HepG2 (cell line): ENCODE data around the gene ADGRE3. TPM values are rescaled to one million over a fixed set of nuclear protein-coding genes. Genes with fewer than 3 reads are reported as not detected.

ENCODE experiments used
- CENPX ChIP-seq: sonication (generic); formaldehyde crosslinking; IDR thresholded peaks from 2 replicates; pipeline ENCODE4 v1.9.0; 2021; ENCODE audit warnings: mild to moderate bottlenecking, missing genetic modification reagents, moderate library complexity
- HDAC1 ChIP-seq: sonication (generic); formaldehyde crosslinking; IDR thresholded peaks from 2 replicates; pipeline ENCODE4 v1.5.1; 2020; ENCODE audit warnings: mild to moderate bottlenecking, missing genetic modification reagents
- ISX ChIP-seq: sonication (generic); formaldehyde crosslinking; conservative IDR thresholded peaks from 2 replicates; pipeline ENCODE4 v1.5.0; 2020; ENCODE audit warnings: missing genetic modification reagents
- MAX ChIP-seq: IDR thresholded peaks from 2 replicates; pipeline ENCODE4 v1.6.1; 2012; ENCODE audit warnings: inconsistent platforms
- MEIS1 ChIP-seq: sonication (generic); formaldehyde crosslinking; IDR thresholded peaks from 2 replicates; pipeline ENCODE4 v1.9.0; 2021; ENCODE audit warnings: mild to moderate bottlenecking, missing genetic modification reagents, moderate library complexity, borderline replicate concordance
- POLR2A ChIP-seq, 2 experiments: IDR thresholded peaks; 2 replicates each; pipeline ENCODE4 v1.6.1; 2011; ENCODE audit warnings: low read depth in 2 of 2, low read length in 2 of 2, mild to moderate bottlenecking in 1 of 2, moderate library complexity in 1 of 2; ENCODE audit not compliant: insufficient read depth in 1 of 2
- RAD21 ChIP-seq: fragments of 450-650 bp; formaldehyde crosslinking; IDR thresholded peaks from 2 replicates; pipeline ENCODE4 v1.5.0; 2020; ENCODE audit warnings: mild to moderate bottlenecking
- RARA ChIP-seq: IDR thresholded peaks from 2 replicates; pipeline ENCODE4 v1.6.1; 2016; ENCODE audit warnings: missing genetic modification reagents, missing compliant biosample characterization
- RXRA ChIP-seq: sonication (generic); formaldehyde crosslinking; IDR thresholded peaks from 2 replicates; pipeline ENCODE4 v1.5.1; 2020; ENCODE audit warnings: missing genetic modification reagents
- SIN3A ChIP-seq: IDR thresholded peaks from 2 replicates; pipeline ENCODE4 v1.6.1; 2011; ENCODE audit warnings: low read depth, mild to moderate bottlenecking, control low read depth, low read length, borderline replicate concordance
- THAP11 ChIP-seq: IDR thresholded peaks from 2 replicates; pipeline ENCODE4 v1.6.1; 2016; ENCODE audit warnings: missing biosample characterization, missing genetic modification reagents
- ZNF143 ChIP-seq: sonication (generic); formaldehyde crosslinking; IDR thresholded peaks from 2 replicates; pipeline ENCODE4 v1.4.0; 2020; ENCODE audit warnings: missing genetic modification reagents
- ZNF33B ChIP-seq: sonication (generic); formaldehyde crosslinking; IDR thresholded peaks from 2 replicates; pipeline ENCODE4 v1.5.1; 2020; ENCODE audit warnings: mild to moderate bottlenecking, missing genetic modification reagents
- ZNF574 ChIP-seq: sonication (generic); formaldehyde crosslinking; IDR thresholded peaks from 2 replicates; pipeline ENCODE4 v1.4.0; 2020; ENCODE audit warnings: missing genetic modification reagents
- polyA plus RNA-seq, 8 experiments: library from polyadenylated mRNA; depleted of rRNA in 3 of 8; stranded (reverse) in 7 of 8; unstranded in 1 of 8; fragments of >200 nt; fragmentation: Illumina TruSeq in 4 of 8; extraction: Trizol in 4 of 8; gene quantifications; 2 replicates each; pipeline versions ENCODE4 v1.2.1 to v1.2.3, GENCODE V29; 2011 to 2016; ENCODE audit warnings: low read depth in 4 of 8, missing spikeins in 1 of 8, mixed read lengths in 1 of 8; ENCODE audit not compliant: insufficient read depth in 1 of 8
- total RNA-seq, 5 experiments: library from RNA; depleted of rRNA; stranded (reverse); fragments of >200 nt; fragmentation: Illumina TruSeq; extraction: Trizol; gene quantifications; 2 replicates each; pipeline ENCODE4 v1.2.3, GENCODE V29; 2016; ENCODE audit warnings: low read depth in 1 of 5
- TF ChIP-seq, protein P1 (sequence below): sonication (generic); formaldehyde crosslinking; IDR thresholded peaks from 2 replicates; pipeline ENCODE4 v1.5.0; 2020; ENCODE audit warnings: mild to moderate bottlenecking, missing genetic modification reagents
- TF ChIP-seq, protein P2 (sequence below): sonication (generic); formaldehyde crosslinking; conservative IDR thresholded peaks from 2 replicates; pipeline ENCODE4 v1.8.0; 2022; ENCODE audit warnings: missing genetic modification reagents
- TF ChIP-seq, protein P3 (sequence below): sonication (generic); formaldehyde crosslinking; IDR thresholded peaks from 2 replicates; pipeline ENCODE4 v1.5.1; 2020; ENCODE audit warnings: mild to moderate bottlenecking, missing genetic modification reagents, moderate library complexity

The ADGRE3 gene
- total and polyA plus RNA-seq, 2 of the 13 experiments (the other 11 are each of a cell fraction or from before 2014, with no cell fraction given) = not detected

GRCh38 chr19:14689598-14690503 is 15.2 kb upstream of the ADGRE3 start, which contains the start of gene ZNF333 (continued):
- TF ChIP-seq, protein P1, sequence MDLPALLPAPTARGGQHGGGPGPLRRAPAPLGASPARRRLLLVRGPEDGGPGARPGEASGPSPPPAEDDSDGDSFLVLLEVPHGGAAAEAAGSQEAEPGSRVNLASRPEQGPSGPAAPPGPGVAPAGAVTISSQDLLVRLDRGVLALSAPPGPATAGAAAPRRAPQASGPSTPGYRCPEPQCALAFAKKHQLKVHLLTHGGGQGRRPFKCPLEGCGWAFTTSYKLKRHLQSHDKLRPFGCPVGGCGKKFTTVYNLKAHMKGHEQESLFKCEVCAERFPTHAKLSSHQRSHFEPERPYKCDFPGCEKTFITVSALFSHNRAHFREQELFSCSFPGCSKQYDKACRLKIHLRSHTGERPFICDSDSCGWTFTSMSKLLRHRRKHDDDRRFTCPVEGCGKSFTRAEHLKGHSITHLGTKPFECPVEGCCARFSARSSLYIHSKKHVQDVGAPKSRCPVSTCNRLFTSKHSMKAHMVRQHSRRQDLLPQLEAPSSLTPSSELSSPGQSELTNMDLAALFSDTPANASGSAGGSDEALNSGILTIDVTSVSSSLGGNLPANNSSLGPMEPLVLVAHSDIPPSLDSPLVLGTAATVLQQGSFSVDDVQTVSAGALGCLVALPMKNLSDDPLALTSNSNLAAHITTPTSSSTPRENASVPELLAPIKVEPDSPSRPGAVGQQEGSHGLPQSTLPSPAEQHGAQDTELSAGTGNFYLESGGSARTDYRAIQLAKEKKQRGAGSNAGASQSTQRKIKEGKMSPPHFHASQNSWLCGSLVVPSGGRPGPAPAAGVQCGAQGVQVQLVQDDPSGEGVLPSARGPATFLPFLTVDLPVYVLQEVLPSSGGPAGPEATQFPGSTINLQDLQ (CRISPR knock-in tag) = no peak
- TF ChIP-seq ZNF574 (peak; percentile 96), HDAC1 (CRISPR knock-in tag) (no peak), POLR2A (IDR thresholded peaks at IDR 0.05; ENCODE audit: insufficient read depth in 1 of 2, low read depth in 2 of 2, low read length in 2 of 2) (peak; percentile 59 to 90), SIN3A (0 out of 2 replicates have a peak, but pooled peaks have one; percentile 24), ISX (CRISPR knock-in tag) (0 out of 2 replicates have a peak, but pooled peaks have one; percentile 27), RXRA (CRISPR knock-in tag) (no peak), THAP11 (CRISPR knock-in tag) (peak; percentile 88), RAD21 (CRISPR knock-in tag) (peak; percentile 12; the same call in 1 of the 2 replicates), ZNF143 (peak; percentile 85), MEIS1 (CRISPR knock-in tag) (no peak), ZNF33B (no peak), MAX (peak; percentile 82), CENPX (CRISPR knock-in tag) (no peak), RARA (CRISPR knock-in tag) (no peak)
- TF ChIP-seq, protein P2, sequence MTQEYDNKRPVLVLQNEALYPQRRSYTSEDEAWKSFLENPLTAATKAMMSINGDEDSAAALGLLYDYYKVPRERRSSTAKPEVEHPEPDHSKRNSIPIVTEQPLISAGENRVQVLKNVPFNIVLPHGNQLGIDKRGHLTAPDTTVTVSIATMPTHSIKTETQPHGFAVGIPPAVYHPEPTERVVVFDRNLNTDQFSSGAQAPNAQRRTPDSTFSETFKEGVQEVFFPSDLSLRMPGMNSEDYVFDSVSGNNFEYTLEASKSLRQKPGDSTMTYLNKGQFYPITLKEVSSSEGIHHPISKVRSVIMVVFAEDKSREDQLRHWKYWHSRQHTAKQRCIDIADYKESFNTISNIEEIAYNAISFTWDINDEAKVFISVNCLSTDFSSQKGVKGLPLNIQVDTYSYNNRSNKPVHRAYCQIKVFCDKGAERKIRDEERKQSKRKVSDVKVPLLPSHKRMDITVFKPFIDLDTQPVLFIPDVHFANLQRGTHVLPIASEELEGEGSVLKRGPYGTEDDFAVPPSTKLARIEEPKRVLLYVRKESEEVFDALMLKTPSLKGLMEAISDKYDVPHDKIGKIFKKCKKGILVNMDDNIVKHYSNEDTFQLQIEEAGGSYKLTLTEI = no peak
- TF ChIP-seq, protein P3, sequence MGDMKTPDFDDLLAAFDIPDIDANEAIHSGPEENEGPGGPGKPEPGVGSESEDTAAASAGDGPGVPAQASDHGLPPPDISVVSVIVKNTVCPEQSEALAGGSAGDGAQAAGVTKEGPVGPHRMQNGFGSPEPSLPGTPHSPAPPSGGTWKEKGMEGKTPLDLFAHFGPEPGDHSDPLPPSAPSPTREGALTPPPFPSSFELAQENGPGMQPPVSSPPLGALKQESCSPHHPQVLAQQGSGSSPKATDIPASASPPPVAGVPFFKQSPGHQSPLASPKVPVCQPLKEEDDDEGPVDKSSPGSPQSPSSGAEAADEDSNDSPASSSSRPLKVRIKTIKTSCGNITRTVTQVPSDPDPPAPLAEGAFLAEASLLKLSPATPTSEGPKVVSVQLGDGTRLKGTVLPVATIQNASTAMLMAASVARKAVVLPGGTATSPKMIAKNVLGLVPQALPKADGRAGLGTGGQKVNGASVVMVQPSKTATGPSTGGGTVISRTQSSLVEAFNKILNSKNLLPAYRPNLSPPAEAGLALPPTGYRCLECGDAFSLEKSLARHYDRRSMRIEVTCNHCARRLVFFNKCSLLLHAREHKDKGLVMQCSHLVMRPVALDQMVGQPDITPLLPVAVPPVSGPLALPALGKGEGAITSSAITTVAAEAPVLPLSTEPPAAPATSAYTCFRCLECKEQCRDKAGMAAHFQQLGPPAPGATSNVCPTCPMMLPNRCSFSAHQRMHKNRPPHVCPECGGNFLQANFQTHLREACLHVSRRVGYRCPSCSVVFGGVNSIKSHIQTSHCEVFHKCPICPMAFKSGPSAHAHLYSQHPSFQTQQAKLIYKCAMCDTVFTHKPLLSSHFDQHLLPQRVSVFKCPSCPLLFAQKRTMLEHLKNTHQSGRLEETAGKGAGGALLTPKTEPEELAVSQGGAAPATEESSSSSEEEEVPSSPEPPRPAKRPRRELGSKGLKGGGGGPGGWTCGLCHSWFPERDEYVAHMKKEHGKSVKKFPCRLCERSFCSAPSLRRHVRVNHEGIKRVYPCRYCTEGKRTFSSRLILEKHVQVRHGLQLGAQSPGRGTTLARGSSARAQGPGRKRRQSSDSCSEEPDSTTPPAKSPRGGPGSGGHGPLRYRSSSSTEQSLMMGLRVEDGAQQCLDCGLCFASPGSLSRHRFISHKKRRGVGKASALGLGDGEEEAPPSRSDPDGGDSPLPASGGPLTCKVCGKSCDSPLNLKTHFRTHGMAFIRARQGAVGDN (CRISPR knock-in tag) = peak; percentile 72
